Measurements from ENCODE around the gene LIPC.
A peak's percentile ranks its signal among the peaks of the same experiment; 100 is the strongest.

LIPC gene

DNA sequence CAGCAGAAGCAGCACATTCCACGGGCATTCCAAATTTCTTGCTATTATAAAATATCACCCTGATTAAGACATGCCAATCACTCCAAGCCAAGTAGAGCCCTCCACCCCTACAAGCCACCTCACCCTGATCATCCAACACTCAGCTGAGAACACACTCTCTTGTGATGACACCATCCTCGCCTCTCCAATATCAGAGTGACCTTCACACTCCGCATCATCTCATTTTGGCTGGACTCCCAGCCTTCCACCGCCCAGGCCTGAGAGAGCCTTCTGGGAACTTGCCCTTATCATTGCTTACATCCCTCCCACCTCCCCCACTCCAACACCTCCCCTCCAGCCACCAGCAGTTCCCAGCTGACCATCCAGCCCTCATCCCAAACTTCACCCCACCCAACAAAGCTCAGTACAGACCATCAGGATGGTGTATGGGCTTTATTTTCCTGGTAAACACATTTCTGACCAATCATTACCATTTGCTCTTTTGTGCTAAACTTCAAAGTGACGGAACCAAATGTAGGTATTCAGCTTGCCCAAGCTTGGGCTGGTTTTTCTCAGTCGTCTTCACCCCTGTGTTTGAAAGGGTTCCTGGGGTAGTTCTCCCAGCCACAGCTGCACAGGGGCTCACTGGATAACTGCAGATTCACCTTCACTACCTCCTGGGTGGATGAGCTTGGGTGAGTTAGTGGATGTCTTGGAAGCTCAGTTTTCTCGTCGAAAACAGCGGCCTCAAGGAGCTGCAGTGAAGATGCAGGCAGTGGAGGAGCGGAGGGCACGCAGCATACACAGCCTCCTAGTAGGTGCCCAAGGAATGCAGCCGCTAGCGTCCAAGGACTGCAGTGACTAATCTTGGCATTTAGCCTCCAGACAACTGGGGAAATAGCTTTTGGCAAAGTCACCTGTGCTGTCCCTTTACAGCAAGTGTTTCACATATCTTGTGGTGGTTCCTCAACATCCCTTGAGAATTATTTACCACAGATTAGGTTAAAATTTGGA is 115.1 kb downstream of the LIPC start:
- TF ChIP-seq, protein P1, sequence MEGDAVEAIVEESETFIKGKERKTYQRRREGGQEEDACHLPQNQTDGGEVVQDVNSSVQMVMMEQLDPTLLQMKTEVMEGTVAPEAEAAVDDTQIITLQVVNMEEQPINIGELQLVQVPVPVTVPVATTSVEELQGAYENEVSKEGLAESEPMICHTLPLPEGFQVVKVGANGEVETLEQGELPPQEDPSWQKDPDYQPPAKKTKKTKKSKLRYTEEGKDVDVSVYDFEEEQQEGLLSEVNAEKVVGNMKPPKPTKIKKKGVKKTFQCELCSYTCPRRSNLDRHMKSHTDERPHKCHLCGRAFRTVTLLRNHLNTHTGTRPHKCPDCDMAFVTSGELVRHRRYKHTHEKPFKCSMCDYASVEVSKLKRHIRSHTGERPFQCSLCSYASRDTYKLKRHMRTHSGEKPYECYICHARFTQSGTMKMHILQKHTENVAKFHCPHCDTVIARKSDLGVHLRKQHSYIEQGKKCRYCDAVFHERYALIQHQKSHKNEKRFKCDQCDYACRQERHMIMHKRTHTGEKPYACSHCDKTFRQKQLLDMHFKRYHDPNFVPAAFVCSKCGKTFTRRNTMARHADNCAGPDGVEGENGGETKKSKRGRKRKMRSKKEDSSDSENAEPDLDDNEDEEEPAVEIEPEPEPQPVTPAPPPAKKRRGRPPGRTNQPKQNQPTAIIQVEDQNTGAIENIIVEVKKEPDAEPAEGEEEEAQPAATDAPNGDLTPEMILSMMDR (IDR thresholded peaks at IDR 0.05; ENCODE audit: low read depth, low read length) = no peak
- in situ Hi-C loops (cut with HindIII; ENCODE audit: low sequenced_read_pairs) = no loop called here
- H3K4me3 ChIP-seq (ENCODE audit: low read depth, low read length) = no peak overlapping the region
- DNase-seq (ENCODE audit: low read depth, low spot score) = peak; percentile 90

DNA sequence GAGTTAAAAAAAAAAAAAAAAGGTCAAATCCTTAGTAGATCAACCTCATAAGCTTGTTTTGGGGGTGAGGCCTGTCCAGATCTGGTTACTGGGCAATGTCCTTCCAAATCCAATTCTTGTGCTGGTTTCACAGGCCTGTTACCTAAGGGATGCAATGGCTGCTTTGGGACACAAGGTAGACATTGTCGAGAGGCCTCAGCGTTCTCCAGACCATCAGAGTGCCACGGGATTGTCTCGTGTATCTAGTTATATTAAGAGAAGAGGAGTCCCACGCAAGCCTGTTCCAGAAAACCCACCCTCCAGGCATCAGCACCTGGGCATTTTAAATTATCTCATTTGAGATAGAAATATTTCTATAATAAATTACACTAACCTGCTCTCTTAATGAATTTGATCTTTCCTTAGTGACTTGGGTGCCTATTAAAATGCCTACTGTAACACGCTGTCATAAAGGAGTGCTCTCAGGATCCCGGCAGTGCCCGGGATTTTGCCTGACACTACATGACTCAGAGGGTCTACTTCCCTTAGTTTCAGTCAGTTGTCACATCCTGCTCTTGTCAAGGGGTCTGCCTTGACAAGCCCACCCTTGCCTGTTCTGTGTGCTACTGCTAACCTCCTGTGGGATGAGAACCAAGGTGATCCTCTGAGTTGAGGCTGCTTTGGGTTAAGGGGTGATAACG is 116.0 kb downstream of the LIPC start:
- no peak for DNase-seq (ENCODE audit: low read depth, low spot score)
- in situ Hi-C loops (cut with HindIII; ENCODE audit: low sequenced_read_pairs) = no loop called here
- H3K4me3 ChIP-seq (ENCODE audit: low read depth, low read length) = no peak overlapping the region
- TF ChIP-seq, protein P1 (IDR thresholded peaks at IDR 0.05; ENCODE audit: low read depth, low read length) = no peak

DNA sequence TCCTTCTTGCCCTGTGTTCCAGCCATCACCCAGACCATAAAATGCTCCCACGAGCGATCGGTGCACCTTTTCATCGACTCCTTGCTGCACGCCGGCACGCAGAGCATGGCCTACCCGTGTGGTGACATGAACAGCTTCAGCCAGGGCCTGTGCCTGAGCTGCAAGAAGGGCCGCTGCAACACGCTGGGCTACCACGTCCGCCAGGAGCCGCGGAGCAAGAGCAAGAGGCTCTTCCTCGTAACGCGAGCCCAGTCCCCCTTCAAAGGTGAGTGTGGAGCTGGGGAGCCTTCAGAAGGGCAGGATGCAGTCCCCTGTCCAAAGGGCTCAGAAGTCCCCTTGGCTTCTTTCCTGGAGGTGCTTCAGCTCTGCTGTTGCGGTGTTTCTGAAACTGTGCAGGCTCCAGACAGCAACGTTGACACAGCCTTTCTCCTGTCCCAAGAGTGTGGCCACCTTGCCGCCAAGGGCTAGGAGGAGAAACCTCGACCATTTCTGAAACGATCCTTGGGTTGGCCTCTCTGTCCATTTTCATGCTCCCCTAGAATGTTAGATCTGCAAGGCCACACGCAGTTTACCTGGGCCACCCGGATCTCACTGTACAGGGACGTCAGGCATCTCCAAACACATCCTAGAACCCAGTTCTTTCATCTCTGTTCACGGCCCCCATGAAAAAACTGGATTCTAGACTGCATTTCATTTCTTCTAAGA is 116.7 kb downstream of the LIPC start:
- no peak overlapping the region for H3K4me3 ChIP-seq (ENCODE audit: low read depth, low read length)
- TF ChIP-seq, protein P1 (IDR thresholded peaks at IDR 0.05; ENCODE audit: low read depth, low read length) = no peak
- DNase-seq (ENCODE audit: low read depth, low spot score) = no peak
- in situ Hi-C loops (cut with HindIII; ENCODE audit: low sequenced_read_pairs) = no loop called here

DNA sequence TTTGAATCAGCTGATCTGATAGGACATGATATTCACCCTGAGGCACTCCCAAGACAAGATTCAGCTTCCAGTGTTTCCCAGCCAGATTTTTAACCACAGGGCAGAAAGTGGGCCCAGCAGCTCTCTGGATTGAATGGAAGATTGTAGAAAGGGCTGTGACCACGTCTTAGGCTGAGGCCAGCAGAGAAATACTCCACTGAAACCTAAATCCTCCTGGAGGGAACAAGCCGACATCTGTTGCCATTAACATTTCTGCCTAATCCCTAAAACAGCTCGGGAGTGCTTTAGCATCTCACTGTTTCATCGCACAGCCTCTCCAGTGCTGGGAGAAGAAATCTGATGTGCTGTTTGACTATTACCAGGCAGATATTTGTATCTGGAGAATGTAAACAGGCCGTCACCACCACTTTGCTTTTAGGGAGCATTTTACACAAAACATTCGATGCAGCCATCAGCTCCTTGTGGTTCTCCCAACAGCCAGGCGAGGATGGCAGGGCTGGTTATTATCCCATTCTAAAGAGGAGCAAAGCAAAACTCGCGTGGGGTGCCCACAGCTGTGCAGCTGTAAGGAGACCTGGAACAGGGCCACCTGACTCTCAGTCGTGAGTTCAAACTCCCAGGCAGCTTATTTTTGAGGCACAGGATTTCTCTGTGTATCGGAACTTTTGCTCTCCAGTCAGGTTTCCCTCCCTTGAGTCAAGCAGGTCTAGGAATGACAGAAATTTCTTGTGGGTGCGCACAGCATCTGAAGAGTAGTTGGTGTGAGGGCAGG is 117.4 kb downstream of the LIPC start:
- no peak overlapping the region for H3K4me3 ChIP-seq (ENCODE audit: low read depth, low read length)
- TF ChIP-seq, protein P1 (IDR thresholded peaks at IDR 0.05; ENCODE audit: low read depth, low read length) = no peak
- in situ Hi-C loops (cut with HindIII; ENCODE audit: low sequenced_read_pairs) = no loop called here
- no peak for DNase-seq (ENCODE audit: low read depth, low spot score)

DNA sequence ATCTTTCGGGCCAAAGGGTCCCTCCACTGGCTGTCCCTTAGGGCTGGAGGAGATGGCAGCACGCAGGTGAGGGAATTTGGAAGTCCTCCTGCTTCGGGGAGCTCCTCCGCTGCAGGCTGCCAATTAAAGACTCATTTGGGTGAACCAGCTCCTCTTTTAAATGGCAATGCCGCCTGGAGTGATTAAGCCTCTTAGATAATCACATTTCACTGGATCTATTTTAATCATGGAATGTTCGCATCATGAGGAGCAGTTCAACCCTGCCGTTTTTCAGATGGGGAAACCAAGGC is 117.9 kb downstream of the LIPC start:
- no peak overlapping the region for H3K4me3 ChIP-seq (ENCODE audit: low read depth, low read length)
- in situ Hi-C loops (cut with HindIII; ENCODE audit: low sequenced_read_pairs) = no loop called here
- TF ChIP-seq, protein P1 (IDR thresholded peaks at IDR 0.05; ENCODE audit: low read depth, low read length) = no peak
- DNase-seq (ENCODE audit: low read depth, low spot score) = no peak
